GDM1 (cell line): ENCODE results near the gene KCNIP3.
"Not testable (repeated sequence)": the region's sequence is repeated elsewhere in the genome, so short reads cannot be mapped to it uniquely, and the experiment has no call there.

Experiments
- DNase-seq: peaks from one replicate; lab custom pipeline; 2025; lab: John Stamatoyannopoulos, UW

Gene KCNIP3

GRCh38 chr2:95372216-95372829, 75.2 kb downstream of the KCNIP3 start:
- no peak for DNase-seq

DNA sequence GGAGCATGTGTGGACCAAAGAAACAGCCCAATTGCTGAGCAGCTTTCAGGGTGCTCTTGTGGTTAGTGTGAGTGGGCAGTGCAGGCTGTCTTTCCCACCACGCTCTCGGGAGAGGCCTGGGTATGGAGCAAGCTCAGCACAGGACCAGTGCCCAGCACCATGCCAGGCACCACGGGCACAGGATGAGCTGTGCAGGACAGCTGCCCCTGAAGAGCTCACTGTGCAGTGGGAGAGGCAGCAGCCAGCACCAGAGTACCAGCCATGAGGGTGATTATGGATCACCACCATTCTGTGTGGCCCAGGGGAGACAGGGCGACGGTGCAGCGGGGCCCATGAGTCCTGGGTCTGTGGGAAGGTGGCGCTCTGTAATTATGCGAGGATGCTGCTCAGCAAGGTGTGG, 75.7 kb downstream of the KCNIP3 start:
- DNase-seq: no peak

GRCh38 chr2:95374029-95374428, 76.9 kb downstream of the KCNIP3 start:
- DNase-seq: no peak

GRCh38 chr2:95374451-95374920, 77.3 kb downstream of the KCNIP3 start:
- DNase-seq: no peak

DNA sequence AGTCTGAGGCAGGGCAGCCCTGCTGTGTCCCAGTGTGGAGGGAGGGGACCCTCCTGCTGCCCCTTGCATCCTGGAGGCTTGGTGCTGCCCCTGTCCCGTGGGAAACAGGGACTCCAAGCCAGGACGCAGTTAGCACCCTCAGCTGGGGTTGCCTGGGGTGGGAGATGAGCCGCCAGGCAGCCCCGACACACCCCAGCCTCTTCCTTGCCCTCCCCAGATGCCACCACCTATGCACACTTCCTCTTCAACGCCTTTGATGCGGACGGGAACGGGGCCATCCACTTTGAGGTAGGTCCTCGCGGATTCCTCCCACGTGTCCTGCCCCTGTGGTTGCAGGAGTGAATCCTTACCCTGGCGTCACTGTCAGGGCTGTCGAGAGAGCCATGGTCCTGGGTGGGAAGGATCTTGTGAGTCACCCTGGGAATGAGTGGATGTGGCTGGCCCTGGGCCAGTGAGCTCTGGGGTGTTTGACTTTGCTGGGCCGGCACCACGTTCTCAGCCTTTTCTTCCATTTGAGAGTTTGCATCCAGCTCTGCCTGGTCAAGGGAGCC, 77.8 kb downstream of the KCNIP3 start:
- DNase-seq: no peak

DNA sequence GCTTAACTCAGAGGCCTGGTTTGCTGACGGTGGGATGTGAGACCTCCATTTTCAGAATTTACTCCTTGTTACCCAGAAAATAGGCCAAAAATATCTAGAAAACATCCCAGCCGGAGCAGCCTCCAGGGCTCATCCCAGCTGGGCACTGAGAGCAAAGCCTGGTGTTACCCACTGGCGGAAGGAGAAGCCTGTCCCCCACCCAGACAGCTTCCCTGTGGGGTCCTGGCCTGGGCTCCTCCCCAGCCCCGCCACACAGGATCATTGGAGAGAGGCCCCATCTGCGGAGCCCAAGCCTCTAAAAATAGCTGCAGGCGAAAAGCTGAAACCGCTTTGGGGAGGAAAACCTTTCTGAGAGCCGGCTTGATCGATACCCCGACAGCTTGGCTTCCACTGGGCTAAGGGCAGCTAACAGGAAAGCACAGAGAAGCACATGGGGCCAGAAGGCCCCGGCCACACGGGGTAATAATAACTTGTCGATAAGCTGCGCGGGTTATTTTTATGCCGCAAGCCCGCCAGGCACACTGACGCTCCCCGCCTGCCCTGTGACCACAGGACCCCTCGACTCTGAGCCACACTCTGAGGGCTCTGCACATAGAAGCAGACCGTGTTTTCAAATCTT, 78.5 kb downstream of the KCNIP3 start:
- no peak for DNase-seq

DNA sequence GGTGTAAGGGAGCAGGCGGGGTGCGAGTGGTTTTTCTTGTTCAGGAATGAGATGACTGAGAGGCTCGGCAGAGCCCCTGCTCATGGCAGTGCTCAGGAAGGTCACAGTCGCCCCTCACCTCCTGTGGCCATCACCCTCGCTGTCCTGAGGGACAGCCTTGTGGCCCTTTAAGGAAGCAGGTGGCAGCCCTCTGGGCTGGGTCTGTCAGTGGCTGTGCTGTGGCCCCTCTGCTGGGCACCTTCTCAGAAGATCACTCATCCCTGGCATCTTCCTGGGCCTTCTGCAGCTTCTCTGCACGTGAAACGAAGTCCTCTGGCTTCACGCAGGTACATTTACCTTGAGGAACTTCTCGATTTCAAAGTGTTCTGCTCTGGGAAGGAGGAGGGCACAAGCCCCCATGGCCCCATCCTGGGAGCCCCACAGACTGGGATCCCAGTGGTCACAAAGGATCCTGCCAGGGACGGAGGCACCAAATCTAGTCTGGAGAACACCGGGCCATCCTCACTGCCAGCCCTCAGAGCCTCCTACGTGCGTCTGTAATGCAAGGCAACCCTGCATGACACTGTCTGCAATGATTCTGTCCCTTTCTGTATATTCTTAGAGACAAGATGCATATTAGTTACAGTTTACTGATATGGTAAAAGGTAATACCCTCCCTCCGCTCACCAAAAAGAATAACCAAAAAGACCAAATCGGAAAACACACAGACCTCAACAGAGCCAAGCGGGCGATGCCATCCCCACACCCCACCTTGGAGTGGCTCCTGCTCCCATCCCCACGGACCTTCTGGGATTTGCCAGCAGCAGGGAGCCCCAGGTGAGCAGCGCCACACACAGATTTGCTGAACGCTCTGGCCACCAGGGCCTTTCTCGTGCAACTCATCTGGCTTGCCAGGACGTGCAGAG, 79.4 kb downstream of the KCNIP3 start:
- no peak for DNase-seq

GRCh38 chr2:95377216-95378123, 80.3 kb downstream of the KCNIP3 start:
- no peak for DNase-seq

DNA sequence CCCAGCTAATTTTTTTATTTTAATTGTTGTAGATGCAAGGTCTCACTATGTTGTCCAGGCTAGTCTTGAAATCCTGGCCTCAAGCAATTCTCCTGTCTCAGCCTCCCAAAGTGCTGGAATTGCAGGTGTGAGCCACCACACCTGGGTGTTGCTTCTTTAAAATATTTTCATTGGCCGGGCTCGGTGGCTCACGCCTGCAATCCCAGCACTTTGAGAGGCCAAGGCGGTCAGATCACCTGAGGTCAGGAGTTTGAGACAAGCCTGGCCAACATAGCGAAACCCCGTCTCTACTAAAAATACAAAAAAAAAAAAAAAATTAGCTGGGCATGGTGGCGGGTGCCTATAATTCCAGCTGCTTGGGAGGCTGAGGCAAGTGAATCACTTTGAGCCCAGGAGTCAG, 81.1 kb downstream of the KCNIP3 start:
- not testable (repeated sequence) for DNase-seq

GRCh38 chr2:95379371-95379831, 82.3 kb downstream of the KCNIP3 start:
- DNase-seq: no peak

- no peak for DNase-seq
Measured at GRCh38 chr2:95380280-95380679, 83.1 kb downstream of the KCNIP3 start.

DNA sequence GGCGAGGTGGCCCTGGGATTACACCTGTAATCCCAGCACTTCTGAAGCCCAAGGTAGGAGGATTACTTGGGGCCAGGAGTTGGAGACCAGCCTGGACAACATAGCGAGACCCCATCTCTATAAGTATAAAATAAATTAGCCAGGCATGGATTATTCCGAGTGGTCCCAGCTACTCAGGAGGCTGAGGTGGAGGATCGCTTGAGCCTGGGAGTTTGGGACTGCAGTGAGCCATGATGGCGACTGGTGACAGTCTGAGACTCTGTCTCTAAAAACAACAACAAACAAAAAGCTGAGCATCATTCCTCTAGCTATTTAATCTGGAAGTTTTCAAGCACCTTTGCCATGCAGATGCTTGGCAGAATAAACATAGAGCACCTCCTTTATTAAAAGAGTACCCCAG, 83.6 kb downstream of the KCNIP3 start:
- DNase-seq: no peak

DNA sequence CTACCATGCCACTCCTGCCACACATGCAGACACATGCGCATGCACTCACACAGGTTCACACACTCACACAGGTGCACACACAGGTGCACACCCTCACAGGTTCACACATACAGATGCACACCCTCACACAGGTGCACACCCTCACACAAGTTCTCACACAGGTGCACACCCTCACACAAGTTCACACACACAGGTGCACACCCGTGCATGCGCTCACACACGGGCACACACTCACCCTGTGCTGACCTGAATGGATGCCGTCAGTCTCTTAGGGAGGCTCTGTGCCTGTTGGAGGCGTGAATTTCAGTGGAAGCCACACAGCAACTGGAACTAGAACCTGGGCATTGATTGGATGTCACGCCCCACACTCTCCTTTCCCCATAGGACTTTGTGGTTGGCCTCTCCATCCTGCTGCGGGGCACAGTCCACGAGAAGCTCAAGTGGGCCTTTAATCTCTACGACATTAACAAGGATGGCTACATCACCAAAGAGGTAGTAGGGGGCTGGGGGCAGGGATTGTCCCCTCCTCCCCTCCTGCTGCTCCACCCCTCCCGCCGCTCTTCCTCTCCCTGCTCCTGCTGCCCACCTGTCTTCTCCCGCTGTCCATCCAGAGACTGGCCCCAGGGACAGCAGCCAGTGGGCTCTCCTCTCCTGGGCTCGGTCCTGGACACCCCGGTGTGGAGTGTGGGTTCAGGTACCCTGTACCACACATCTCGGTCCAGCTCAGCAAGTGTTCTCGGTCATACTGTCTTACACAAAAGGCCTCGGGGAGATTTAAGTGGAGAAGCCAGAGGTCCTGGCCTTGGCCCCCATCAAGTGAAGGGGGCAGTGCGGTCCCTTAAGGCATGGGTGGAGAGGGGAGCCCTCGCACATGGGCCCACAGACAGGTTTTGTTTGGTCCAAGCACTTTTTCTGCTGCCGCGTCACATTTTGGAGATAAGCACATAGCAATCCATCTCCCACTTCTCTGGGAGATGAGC, 84.4 kb downstream of the KCNIP3 start:
- DNase-seq: no peak

DNA sequence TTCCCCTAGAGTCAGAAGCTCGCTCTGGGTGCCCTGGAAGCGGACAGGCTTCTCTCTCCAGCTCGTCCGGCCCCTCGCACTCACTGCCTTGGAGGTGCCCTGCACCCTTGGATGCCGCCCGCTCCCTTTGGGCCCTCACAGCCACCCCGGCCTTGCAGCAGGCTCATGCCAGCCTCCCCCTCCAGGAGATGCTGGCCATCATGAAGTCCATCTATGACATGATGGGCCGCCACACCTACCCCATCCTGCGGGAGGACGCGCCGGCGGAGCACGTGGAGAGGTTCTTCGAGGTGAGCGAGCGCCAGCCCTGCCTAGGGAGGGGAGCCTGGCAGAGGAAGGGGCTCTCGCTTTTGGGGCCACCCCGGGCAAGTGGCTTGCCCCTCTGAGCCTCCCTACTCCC, 85.0 kb downstream of the KCNIP3 start:
- DNase-seq: no peak

DNA sequence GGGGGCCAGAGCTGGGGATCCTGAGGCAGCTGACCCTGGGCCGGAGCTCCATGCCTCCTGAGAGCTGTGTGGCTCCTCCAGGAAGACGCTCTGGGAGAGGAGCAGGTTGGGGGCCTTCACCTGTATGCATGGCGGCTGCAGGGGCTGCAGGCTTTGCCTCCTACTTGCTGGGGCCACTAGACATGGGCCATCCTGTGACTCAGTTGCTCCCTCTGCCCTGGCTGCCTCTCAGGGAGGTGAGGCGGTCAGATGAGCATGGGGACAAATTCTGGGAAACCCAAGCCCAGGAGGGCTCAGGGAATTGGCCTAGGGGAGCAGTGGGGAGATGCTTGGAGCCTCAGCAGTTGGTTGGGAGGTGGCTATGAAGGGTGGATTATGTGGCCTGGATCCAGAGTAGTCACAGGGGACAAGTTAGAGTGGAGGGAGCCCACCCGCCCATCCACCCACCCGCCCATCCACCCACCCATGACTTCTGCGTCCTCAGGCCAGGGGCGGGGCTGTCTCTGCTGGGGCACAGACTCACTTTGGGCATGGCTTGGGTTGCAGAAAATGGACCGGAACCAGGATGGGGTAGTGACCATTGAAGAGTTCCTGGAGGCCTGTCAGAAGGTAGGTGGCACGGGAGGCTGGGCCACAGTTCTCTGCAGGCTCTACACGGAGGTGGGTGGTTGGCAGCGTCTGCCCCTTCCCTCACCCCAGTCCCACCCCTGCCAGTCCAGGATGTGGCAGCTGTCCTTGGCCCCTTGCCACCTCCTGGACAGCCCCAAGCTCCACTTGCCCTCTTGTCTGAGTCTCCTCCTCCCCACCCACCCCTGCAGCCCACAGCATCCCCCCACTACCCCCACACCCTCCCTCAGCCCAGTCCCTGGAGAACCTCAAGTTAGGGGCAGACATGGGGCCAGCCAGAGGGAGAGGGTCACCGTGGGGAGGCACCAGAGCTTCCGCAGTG, 85.8 kb downstream of the KCNIP3 start:
- no peak for DNase-seq

GRCh38 chr2:95383635-95384027, 86.5 kb downstream of the KCNIP3 start:
- no peak for DNase-seq

DNA sequence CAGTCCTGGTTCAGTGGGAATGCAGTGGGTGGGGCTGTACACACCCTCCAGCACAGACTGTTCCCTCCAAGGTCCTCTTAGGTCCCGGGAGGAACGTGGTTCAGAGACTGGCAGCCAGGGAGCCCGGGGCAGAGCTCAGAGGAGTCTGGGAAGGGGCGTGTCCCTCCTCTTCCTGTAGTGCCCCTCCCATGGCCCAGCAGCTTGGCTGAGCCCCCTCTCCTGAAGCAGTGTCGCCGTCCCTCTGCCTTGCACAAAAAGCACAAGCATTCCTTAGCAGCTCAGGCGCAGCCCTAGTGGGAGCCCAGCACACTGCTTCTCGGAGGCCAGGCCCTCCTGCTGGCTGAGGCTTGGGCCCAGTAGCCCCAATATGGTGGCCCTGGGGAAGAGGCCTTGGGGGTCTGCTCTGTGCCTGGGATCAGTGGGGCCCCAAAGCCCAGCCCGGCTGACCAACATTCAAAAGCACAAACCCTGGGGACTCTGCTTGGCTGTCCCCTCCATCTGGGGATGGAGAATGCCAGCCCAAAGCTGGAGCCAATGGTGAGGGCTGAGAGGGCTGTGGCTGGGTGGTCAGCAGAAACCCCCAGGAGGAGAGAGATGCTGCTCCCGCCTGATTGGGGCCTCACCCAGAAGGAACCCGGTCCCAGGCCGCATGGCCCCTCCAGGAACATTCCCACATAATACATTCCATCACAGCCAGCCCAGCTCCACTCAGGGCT, 87.9 kb downstream of the KCNIP3 start:
- no peak for DNase-seq

- no peak for DNase-seq
Measured at GRCh38 chr2:95385570-95385984, 88.4 kb downstream of the KCNIP3 start.
